H9 (cell line): ENCODE results near the gene FCGR1A. TPM values are rescaled to one million over a fixed set of nuclear protein-coding genes. Genes with fewer than 3 reads are reported as not detected.
A peak's percentile ranks its signal among the peaks of the same experiment; 100 is the strongest.
"Not testable (repeated sequence)": the region's sequence is repeated elsewhere in the genome, so short reads cannot be mapped to it uniquely, and the experiment has no call there.

Source experiments
- DNase-seq: peaks from one replicate; pipeline ENCODE4 v3.0.0-alpha.2; 2017
- H2AFZ ChIP-seq: one replicate; pipeline ENCODE4 v1.6.1; 2013; ENCODE audit warnings: mild to moderate bottlenecking, low read length, control low read depth, moderate library complexity
- H2AK5ac ChIP-seq: 2 replicates; pipeline ENCODE4 v1.6.1; 2013; ENCODE audit warnings: low read length, control low read depth, mixed read lengths; ENCODE audit not compliant: insufficient read length
- H2BK120ac ChIP-seq: one replicate; pipeline ENCODE4 v1.6.1; 2013; ENCODE audit warnings: low read depth, mild to moderate bottlenecking, low read length, control low read depth, inconsistent platforms; ENCODE audit not compliant: poor library complexity, severe bottlenecking
- H2BK12ac ChIP-seq: 2 replicates; pipeline ENCODE4 v1.6.1; 2013; ENCODE audit warnings: low read length, control low read depth, mixed read lengths, low read depth; ENCODE audit not compliant: insufficient read length
- H2BK15ac ChIP-seq: 2 replicates; pipeline ENCODE4 v1.6.1; 2013; ENCODE audit warnings: low read depth, low read length, control low read depth
- H2BK20ac ChIP-seq: one replicate; pipeline ENCODE4 v1.6.1; 2013; ENCODE audit warnings: low read depth, mild to moderate bottlenecking, low read length, control low read depth, inconsistent platforms; ENCODE audit not compliant: poor library complexity, severe bottlenecking
- H2BK5ac ChIP-seq: 2 replicates; pipeline ENCODE4 v1.6.1; 2013; ENCODE audit warnings: low read length, control low read depth, mixed read lengths; ENCODE audit not compliant: insufficient read length
- H3K14ac ChIP-seq: 2 replicates; pipeline ENCODE4 v1.6.1; 2013; ENCODE audit warnings: low read length, control low read depth; ENCODE audit not compliant: insufficient read depth
- H3K18ac ChIP-seq: 2 replicates; pipeline ENCODE4 v1.6.1; 2013; ENCODE audit warnings: low read depth, mild to moderate bottlenecking, mixed read lengths, low read length, control low read depth; ENCODE audit not compliant: insufficient read length
- H3K23ac ChIP-seq: 2 replicates; pipeline ENCODE4 v1.6.1; 2013; ENCODE audit warnings: low read length, control low read depth, mixed read lengths, low read depth; ENCODE audit not compliant: insufficient read length
- H3K23me2 ChIP-seq: 2 replicates; pipeline ENCODE4 v1.6.1; 2013; ENCODE audit warnings: low read depth, mild to moderate bottlenecking, mixed read lengths, low read length, control low read depth; ENCODE audit not compliant: insufficient read length, poor library complexity, severe bottlenecking
- H3K27ac ChIP-seq: 2 replicates; pipeline ENCODE4 v1.5.1; 2013; ENCODE audit warnings: low read length, control low read depth, mixed read lengths, low read depth; ENCODE audit not compliant: insufficient read length
- H3K27me3 ChIP-seq: 2 replicates; pipeline ENCODE4 v1.6.1; 2013; ENCODE audit warnings: low read length, control low read depth, inconsistent platforms; ENCODE audit not compliant: insufficient read depth
- H3K4ac ChIP-seq: 2 replicates; pipeline ENCODE4 v1.6.1; 2013; ENCODE audit warnings: low read depth, mild to moderate bottlenecking, control low read depth, inconsistent platforms, low read length, moderate library complexity
- H3K4me1 ChIP-seq: 2 replicates; pipeline ENCODE4 v1.6.1; 2013; ENCODE audit warnings: low read length, control low read depth, inconsistent platforms; ENCODE audit not compliant: insufficient read depth
- H3K4me2 ChIP-seq: 2 replicates; pipeline ENCODE4 v1.6.1; 2013; ENCODE audit warnings: low read length, control low read depth, mixed read lengths; ENCODE audit not compliant: insufficient read length, insufficient read depth
- H3K56ac ChIP-seq: 2 replicates; pipeline ENCODE4 v1.6.1; 2013; ENCODE audit warnings: low read depth, mild to moderate bottlenecking, mixed read lengths, low read length, control low read depth; ENCODE audit not compliant: insufficient read length
- H3K79me1 ChIP-seq: 2 replicates; pipeline ENCODE4 v1.6.1; 2013; ENCODE audit warnings: low read depth, mild to moderate bottlenecking, moderate library complexity, low read length, control low read depth, inconsistent platforms; ENCODE audit not compliant: insufficient read depth, poor library complexity, severe bottlenecking
- H3K79me2 ChIP-seq: 2 replicates; pipeline ENCODE4 v1.6.1; 2013; ENCODE audit warnings: low read length, control low read depth, inconsistent platforms; ENCODE audit not compliant: insufficient read depth
- H3K9ac ChIP-seq: 2 replicates; pipeline ENCODE4 v1.6.1; 2013; ENCODE audit warnings: low read length, control low read depth, mixed read lengths; ENCODE audit not compliant: insufficient read length; ENCODE audit errors: extremely low read depth
- H3K9me3 ChIP-seq: one replicate; pipeline ENCODE4 v1.6.1; 2013; ENCODE audit warnings: low read depth, low read length, inconsistent platforms; ENCODE audit not compliant: control insufficient read depth
- H3T11ph ChIP-seq: one replicate; pipeline ENCODE4 v1.6.1; 2013; ENCODE audit warnings: mild to moderate bottlenecking, low read length, control low read depth, inconsistent platforms
- H4K20me1 ChIP-seq: one replicate; pipeline ENCODE4 v1.6.1; 2013; ENCODE audit not compliant: control insufficient read depth, insufficient read length, insufficient read depth
- H4K5ac ChIP-seq: 2 replicates; pipeline ENCODE4 v1.6.1; 2013; ENCODE audit warnings: low read depth, mild to moderate bottlenecking, mixed read lengths, low read length, control low read depth; ENCODE audit not compliant: insufficient read length
- H4K8ac ChIP-seq: replicated peaks from 2 replicates; pipeline ENCODE4 v1.6.1; 2013; ENCODE audit warnings: low read length, control low read depth, mixed read lengths, low read depth; ENCODE audit not compliant: insufficient read length
- H4K91ac ChIP-seq: 2 replicates; pipeline ENCODE4 v1.6.1; 2013; ENCODE audit warnings: low read depth, mild to moderate bottlenecking, moderate library complexity, mixed read lengths, low read length, control low read depth; ENCODE audit not compliant: insufficient read length
- H3K27ac Mint-ChIP-seq, 3 experiments: 2 replicates in 2 of 3; 3 replicates in 1 of 3; pipeline ENCODE4 v1.8.0; 2020 to 2021; ENCODE audit warnings: mixed read lengths in 3 of 3, mild to moderate bottlenecking in 1 of 3, moderate library complexity in 1 of 3
- H3K27me3 Mint-ChIP-seq: 2 replicates; pipeline ENCODE4 v1.8.0; 2021; ENCODE audit warnings: low read depth, mild to moderate bottlenecking, moderate library complexity, mixed read lengths
- H3K36me3 Mint-ChIP-seq, 3 experiments: 2 replicates in 2 of 3; 3 replicates in 1 of 3; pipeline ENCODE4 v1.8.0; 2020 to 2021; ENCODE audit warnings: low read depth in 3 of 3, mixed read lengths in 3 of 3; ENCODE audit not compliant: insufficient read depth in 1 of 3
- H3K4me1 Mint-ChIP-seq, 2 experiments: 2 replicates each; pipeline ENCODE4 v1.8.0; 2020; ENCODE audit warnings: mixed read lengths in 2 of 2
- H3K4me3 Mint-ChIP-seq, 2 experiments: 2 replicates in 1 of 2; 3 replicates in 1 of 2; pipeline ENCODE4 v1.8.0; 2020 to 2021; ENCODE audit warnings: mild to moderate bottlenecking in 2 of 2, mixed read lengths in 2 of 2, moderate library complexity in 1 of 2
- H3K9me3 Mint-ChIP-seq, 2 experiments: 2 replicates in 1 of 2; 3 replicates in 1 of 2; pipeline ENCODE4 v1.8.0; 2020; ENCODE audit warnings: mild to moderate bottlenecking in 2 of 2, mixed read lengths in 2 of 2, moderate library complexity in 1 of 2
- whole genome bisulfite sequencing: extraction: QIAGEN DNeasy Blood & Tissue Kit; methylation state at CpG from one replicate; pipeline ENCODE4 v1.1.7; 2013; ENCODE audit warnings: missing lambda C conversion rate, low lambda C conversion rate, mixed read lengths; ENCODE audit not compliant: insufficient read length; ENCODE audit errors: extremely low coverage; 5-methylcytosine and 5-hydroxymethylcytosine counted together
- total RNA-seq: library from RNA; stranded (reverse); gene quantifications from 2 replicates; pipeline ENCODE4 v1.2.1, GENCODE V29; 2021

FCGR1A gene
- total RNA-seq, 1 experiment from 2014 or later = not detected

GRCh38 chr1:149810697-149811405, 28.4 kb downstream of the FCGR1A start:
- H2BK20ac ChIP-seq, H3K79me2 ChIP-seq, H2BK5ac ChIP-seq, H3K23ac ChIP-seq, H3K27ac Mint-ChIP-seq, H3K27me3 ChIP-seq, H4K91ac ChIP-seq, H3K4ac ChIP-seq, H2BK15ac ChIP-seq, H3K27me3 Mint-ChIP-seq, H3T11ph ChIP-seq, H4K8ac ChIP-seq, H3K4me1 Mint-ChIP-seq, H3K56ac ChIP-seq, H3K18ac ChIP-seq, H3K9me3 Mint-ChIP-seq, H3K79me1 ChIP-seq, H2AFZ ChIP-seq, H3K4me1 ChIP-seq, H2AK5ac ChIP-seq, H4K20me1 ChIP-seq, H4K5ac ChIP-seq, H3K9me3 ChIP-seq, H3K14ac ChIP-seq, H2BK120ac ChIP-seq, H2BK12ac ChIP-seq, H3K23me2 ChIP-seq, H3K27ac ChIP-seq, H3K36me3 Mint-ChIP-seq, H3K9ac ChIP-seq: not testable (repeated sequence)
- H3K4me3 Mint-ChIP-seq = peak overlapping the region; percentile 44 to 74
- WGBS = no CpG with 5 or more reads among the region's 7 CpGs
- H3K4me2 ChIP-seq = peak overlapping the region; percentile 25
- peak; percentile 50 for DNase-seq

GRCh38 chr1:149811514-149811889, 29.0 kb downstream of the FCGR1A start:
- not testable (repeated sequence) for H3K9me3 ChIP-seq, H3T11ph ChIP-seq, H2BK12ac ChIP-seq, H3K14ac ChIP-seq, H2BK5ac ChIP-seq, H2AK5ac ChIP-seq, H3K23me2 ChIP-seq, H2BK15ac ChIP-seq, H3K27ac ChIP-seq, H4K5ac ChIP-seq, H3K9me3 Mint-ChIP-seq, H2BK20ac ChIP-seq, H3K4me1 Mint-ChIP-seq, H3K79me1 ChIP-seq, H2BK120ac ChIP-seq, H3K79me2 ChIP-seq, H3K4me1 ChIP-seq, H4K91ac ChIP-seq, DNase-seq, H3K18ac ChIP-seq, H3K36me3 Mint-ChIP-seq, H3K23ac ChIP-seq, H3K27me3 Mint-ChIP-seq, H3K56ac ChIP-seq, H4K20me1 ChIP-seq, H3K4ac ChIP-seq, H2AFZ ChIP-seq, H4K8ac ChIP-seq, H3K27me3 ChIP-seq
- no CpG with 5 or more reads among the region's 14 CpGs for WGBS
- Mint-ChIP-seq H3K27ac (peak overlapping the region in 2 of 3 experiments; percentile 62 to 89; a peak in 2 of 7 replicates), H3K4me3 (peak overlapping the region; percentile 83 to 95)
- H3K9ac ChIP-seq = peak overlapping the region; percentile 50
- H3K4me2 ChIP-seq = peak overlapping the region; percentile 60
